Naive thymus-derived CD4-positive, alpha-beta T cell (primary cell): Measurements from ENCODE around the gene ITLN1. TPM values are rescaled to one million over a fixed set of nuclear protein-coding genes. Genes with fewer than 3 reads are reported as not detected.
"Not testable (repeated sequence)": the region's sequence is repeated elsewhere in the genome, so short reads cannot be mapped to it uniquely, and the experiment has no call there.

Experiments
- ATAC-seq: fragments of 150-1000 bp; cut with Tn5 transposase; 2 replicates; pipeline ENCODE4 v1.10.0; 2021; ENCODE audit warnings: mild to moderate bottlenecking, moderate library complexity
- CTCF ChIA-PET: fragments of 350-600 bp; sonication (Branson Sonifier 250); formaldehyde crosslinking; loops from one replicate; lab custom pipeline; 2021; ENCODE audit warnings: antibody characterized with exemption; lab: Charles Lee
- POLR2A ChIA-PET: fragments of 350-600 bp; sonication (Branson Sonifier 250); formaldehyde crosslinking; loops from one replicate; lab custom pipeline; 2021; ENCODE audit warnings: antibody characterized with exemption, inconsistent platforms; lab: Charles Lee
- DNase-seq, 9 donors: peaks; one replicate each; pipeline versions ENCODE4 v3.0.0 to v3.0.0-alpha.2; 2020 to 2022; ENCODE audit warnings: mixed read lengths in 1 of 9
- H3K27ac ChIP-seq: one replicate; pipeline ENCODE4 v1.7.0; 2013; ENCODE audit warnings: mild to moderate bottlenecking, low read depth, low read length, moderate library complexity
- H3K27me3 ChIP-seq, 2 donors: one replicate each; pipeline ENCODE4 v1.7.0; 2013; ENCODE audit warnings: low read length in 2 of 2, mild to moderate bottlenecking in 2 of 2, moderate library complexity in 2 of 2; ENCODE audit not compliant: control insufficient read depth in 2 of 2, insufficient read depth in 2 of 2
- H3K36me3 ChIP-seq, 3 experiments: 1 replicate in 2 of 3; 2 replicates in 1 of 3; pipeline ENCODE4 v1.7.0; 2013; ENCODE audit warnings: low read length in 3 of 3, mild to moderate bottlenecking in 3 of 3, moderate library complexity in 1 of 3; ENCODE audit not compliant: insufficient read depth in 3 of 3, control insufficient read depth in 2 of 3
- H3K4me1 ChIP-seq, 2 donors: one replicate each; pipeline ENCODE4 v1.7.0; 2013; ENCODE audit warnings: low read length in 2 of 2, mild to moderate bottlenecking in 2 of 2, moderate library complexity in 1 of 2; ENCODE audit not compliant: control insufficient read depth in 2 of 2, insufficient read depth in 2 of 2
- H3K4me3 ChIP-seq: 2 replicates; pipeline ENCODE4 v1.7.0; 2013; ENCODE audit warnings: mild to moderate bottlenecking, low read length
- H3K9me3 ChIP-seq, 3 experiments: 1 replicate in 2 of 3; 2 replicates in 1 of 3; pipeline ENCODE4 v1.7.0; 2013; ENCODE audit warnings: low read length in 3 of 3; ENCODE audit not compliant: control insufficient read depth in 2 of 3
- H3K27ac Mint-ChIP-seq, 9 donors: one replicate each; pipeline ENCODE4 v1.8.0; 2020 to 2022; ENCODE audit warnings: mixed read lengths in 9 of 9, mild to moderate bottlenecking in 8 of 9, moderate library complexity in 5 of 9, inconsistent platforms in 2 of 9
- H3K27me3 Mint-ChIP-seq, 5 donors: one replicate each; pipeline ENCODE4 v1.8.0; 2021 to 2022; ENCODE audit warnings: mixed read lengths in 5 of 5, mild to moderate bottlenecking in 1 of 5
- H3K36me3 Mint-ChIP-seq, 5 donors: one replicate each; pipeline ENCODE4 v1.8.0; 2020 to 2022; ENCODE audit warnings: mixed read lengths in 5 of 5, mild to moderate bottlenecking in 3 of 5, inconsistent platforms in 1 of 5
- H3K4me1 Mint-ChIP-seq, 7 donors: one replicate each; pipeline ENCODE4 v1.8.0; 2020 to 2022; ENCODE audit warnings: mixed read lengths in 7 of 7, mild to moderate bottlenecking in 3 of 7, inconsistent platforms in 1 of 7
- H3K4me3 Mint-ChIP-seq, 10 donors: one replicate each; pipeline ENCODE4 v1.8.0; 2020 to 2022; ENCODE audit warnings: mild to moderate bottlenecking in 10 of 10, mixed read lengths in 10 of 10, moderate library complexity in 6 of 10, inconsistent platforms in 2 of 10
- H3K9me3 Mint-ChIP-seq, 11 donors: one replicate each; pipeline ENCODE4 v1.8.0; 2020 to 2022; ENCODE audit warnings: mixed read lengths in 11 of 11, mild to moderate bottlenecking in 4 of 11, inconsistent platforms in 1 of 11, moderate library complexity in 1 of 11
- intact Hi-C, 2 donors: fragments of 100-400 bp; cut with micrococcal nuclease; formaldehyde crosslinking; loops; one replicate each; pipeline ENCODE4 v1.15.1; 2023
- polyA plus RNA-seq, 2 donors: library from polyadenylated mRNA; unstranded; fragments of 300-500 nt; fragmentation: Illumina TruSeq; gene quantifications; one replicate each; pipeline ENCODE4 v1.2.3, GENCODE V29; 2021
- total RNA-seq, 6 experiments: library from RNA in 5 of 6; stranded (reverse) in 5 of 6; gene quantifications; 1 replicate in 5 of 6; 2 replicates in 1 of 6; pipeline ENCODE4 v1.2.3 and lab custom pipeline; 2021 to 2026

Gene ITLN1
- total and polyA plus RNA-seq, 7 experiments from 2014 or later = 0.88 TPM; not detected in 6

GRCh38 chr1:160887071-160887470 lies 2.1 kb upstream of the ITLN1 start:
- DNase-seq = no peak
- ATAC-seq = no peak
- H3K4me1 ChIP-seq = no peaks in the 10 kb centered on the region
- no peak overlapping the region for H3K4me3 ChIP-seq
- H3K27me3 ChIP-seq = no peaks in the 10 kb centered on the region
- H3K4me3 Mint-ChIP-seq = no peak overlapping the region
- H3K27me3 Mint-ChIP-seq = peaks cover 0 to 20% (median 4%) of the 10 kb centered on the region in 5 donors
- peaks cover 0 to 3% (median 0%) of the 10 kb centered on the region in 5 donors for H3K36me3 Mint-ChIP-seq
- H3K4me1 Mint-ChIP-seq = peaks cover 0 to 8% (median 0%) of the 10 kb centered on the region in 7 donors
- POLR2A ChIA-PET = no interaction called here
- CTCF ChIA-PET = interaction anchor here (0.6 to 1.8 kb wide), 4 partner anchors 10 to 219 kb away, joined by 3 to 9 read pairs (median 3); no protein-coding TSS in a partner anchor
- no peak overlapping the region for H3K27ac Mint-ChIP-seq
- no peaks in the 10 kb centered on the region for H3K9me3 ChIP-seq
- no peaks in the 10 kb centered on the region for H3K36me3 ChIP-seq
- H3K9me3 Mint-ChIP-seq = peaks cover 0 to 2% (median 0%) of the 10 kb centered on the region in 11 donors
- H3K27ac ChIP-seq = no peak overlapping the region
- intact Hi-C loops = loop anchor here in 1 of 2 donors (5.0 kb wide), 1 partner anchor 110 kb away; no protein-coding TSS in a partner anchor

- H3K4me1 Mint-ChIP-seq = peaks cover 0 to 10% (median 0%) of the 10 kb centered on the region in 7 donors
- Histone ChIP-seq H3K27me3 (no peaks in the 10 kb centered on the region), H3K4me3 (no peak overlapping the region), H3K27ac (no peak overlapping the region), H3K9me3 (no peaks in the 10 kb centered on the region), H3K4me1 (no peaks in the 10 kb centered on the region), H3K36me3 (no peaks in the 10 kb centered on the region)
- peaks cover 0 to 6% (median 0%) of the 10 kb centered on the region in 5 donors for H3K27me3 Mint-ChIP-seq
- ChIA-PET CTCF (interaction anchor here (1.1 to 1.2 kb wide), 3 partner anchors 49 to 162 kb away, joined by 3 to 4 read pairs (median 3); no protein-coding TSS in a partner anchor), POLR2A (no interaction called here)
- DNase-seq = peak in 2 of 9 donors; percentile 32
- peaks cover 0 to 2% (median 0%) of the 10 kb centered on the region in 11 donors for H3K9me3 Mint-ChIP-seq
- no peak for ATAC-seq
- no peaks in the 10 kb centered on the region for H3K36me3 Mint-ChIP-seq
- intact Hi-C loops = loop anchor here in 1 of 2 donors (1.0 to 2.0 kb wide), 3 partner anchors 49 to 203 kb away; no protein-coding TSS in a partner anchor
- H3K27ac Mint-ChIP-seq = no peak overlapping the region
- no peak overlapping the region for H3K4me3 Mint-ChIP-seq
Observed at GRCh38 chr1:160884579-160884978, 401 bp downstream of the ITLN1 start.

- ATAC-seq (no peak), DNase-seq (no peak)
- Mint-ChIP-seq H3K4me3 (no peak overlapping the region), H3K27ac (no peak overlapping the region), H3K27me3 (peaks cover 0 to 4% (median 0%) of the 10 kb centered on the region in 5 donors), H3K36me3 (no peaks in the 10 kb centered on the region), H3K9me3 (peaks cover 0 to 3% (median 0%) of the 10 kb centered on the region in 11 donors), H3K4me1 (peaks cover 0 to 13% (median 6%) of the 10 kb centered on the region in 7 donors)
- H3K36me3 ChIP-seq = no peaks in the 10 kb centered on the region
- H3K27me3 ChIP-seq = no peaks in the 10 kb centered on the region
- intact Hi-C loops = loop anchor here in 1 of 2 donors (1.0 to 2.0 kb wide), 3 partner anchors 49 to 203 kb away; no protein-coding TSS in a partner anchor
- ChIA-PET POLR2A (no interaction called here), CTCF (interaction anchor here (1.1 to 1.2 kb wide), 3 partner anchors 49 to 161 kb away, joined by 3 to 4 read pairs (median 3); no protein-coding TSS in a partner anchor)
- H3K27ac ChIP-seq = no peak overlapping the region
- H3K4me3 ChIP-seq = no peak overlapping the region
- no peaks in the 10 kb centered on the region for H3K4me1 ChIP-seq
- no peaks in the 10 kb centered on the region for H3K9me3 ChIP-seq
Observed at GRCh38 chr1:160883581-160884513, 1.1 kb downstream of the ITLN1 start.

- Histone ChIP-seq H3K36me3 (no peaks in the 10 kb centered on the region), H3K27ac (no peak overlapping the region), H3K4me3 (no peak overlapping the region), H3K27me3 (no peaks in the 10 kb centered on the region), H3K9me3 (no peaks in the 10 kb centered on the region), H3K4me1 (peaks cover 0 to 1% of the 10 kb centered on the region in 2 donors)
- no peak overlapping the region for H3K4me3 Mint-ChIP-seq
- H3K4me1 Mint-ChIP-seq = peaks cover under 1 to 14% (median 8%) of the 10 kb centered on the region in 7 donors
- POLR2A ChIA-PET = interaction anchor here (0.6 kb wide), 2 partner anchors 151 to 475 kb away, joined by 3 to 4 read pairs; no protein-coding TSS in a partner anchor
- H3K36me3 Mint-ChIP-seq = no peaks in the 10 kb centered on the region
- intact Hi-C loops = no loop called here
- peaks cover 0 to 3% (median 0%) of the 10 kb centered on the region in 5 donors for H3K27me3 Mint-ChIP-seq
- no peak overlapping the region for H3K27ac Mint-ChIP-seq
- ATAC-seq (no peak), DNase-seq (no peak)
- CTCF ChIA-PET = interaction anchor here (0.9 to 1.2 kb wide), 3 partner anchors 45 to 48 kb away, joined by 3 to 4 read pairs (median 3); no protein-coding TSS in a partner anchor
- H3K9me3 Mint-ChIP-seq = peaks cover 0 to 3% (median 0%) of the 10 kb centered on the region in 11 donors
Observed at GRCh38 chr1:160882582-160882981, 2.4 kb downstream of the ITLN1 start.

- POLR2A ChIA-PET, H3K4me3 ChIP-seq, CTCF ChIA-PET, H3K27ac Mint-ChIP-seq, H3K27me3 Mint-ChIP-seq, H3K27me3 ChIP-seq, H3K9me3 Mint-ChIP-seq, intact Hi-C loops, H3K27ac ChIP-seq, H3K4me3 Mint-ChIP-seq, ATAC-seq, H3K36me3 ChIP-seq, DNase-seq, H3K9me3 ChIP-seq, H3K36me3 Mint-ChIP-seq: not testable (repeated sequence)
- peaks cover 8 to 10% of the 10 kb centered on the region in 2 donors for H3K4me1 ChIP-seq
- peaks cover 14 to 27% (median 21%) of the 10 kb centered on the region in 7 donors for H3K4me1 Mint-ChIP-seq
Observed at GRCh38 chr1:160881264-160881663, 3.7 kb downstream of the ITLN1 start.

- Mint-ChIP-seq H3K4me3 (no peak overlapping the region), H3K9me3 (peaks cover 0 to 3% (median 0%) of the 10 kb centered on the region in 11 donors), H3K27me3 (peaks cover 0 to 3% (median 0%) of the 10 kb centered on the region in 5 donors), H3K4me1 (peaks cover 15 to 33% (median 23%) of the 10 kb centered on the region in 7 donors), H3K27ac (no peak overlapping the region), H3K36me3 (no peaks in the 10 kb centered on the region)
- ChIA-PET CTCF (interaction anchor here (0.8 to 1.3 kb wide), 3 partner anchors 22 to 99 kb away, joined by 3 to 9 read pairs (median 4); no protein-coding TSS in a partner anchor), POLR2A (interaction anchor here (0.7 kb wide), 1 partner anchor 51 kb away, joined by 3 read pairs; no protein-coding TSS in a partner anchor)
- Histone ChIP-seq H3K4me3 (no peak overlapping the region), H3K27ac (no peak overlapping the region), H3K9me3 (no peaks in the 10 kb centered on the region), H3K27me3 (no peaks in the 10 kb centered on the region), H3K4me1 (peaks cover 8 to 10% of the 10 kb centered on the region in 2 donors), H3K36me3 (no peaks in the 10 kb centered on the region)
- peak; percentile 34 for ATAC-seq
- no peak for DNase-seq
- intact Hi-C loops = no loop called here
Observed at GRCh38 chr1:160880216-160880615, 4.8 kb downstream of the ITLN1 start.
